HepG2 (cell line): Measurements from ENCODE around the gene TXNRD2. TPM values are rescaled to one million over a fixed set of nuclear protein-coding genes. Genes with fewer than 3 reads are reported as not detected.

Experiments used
- ATF1 ChIP-seq: IDR thresholded peaks from 2 replicates; pipeline ENCODE4 v1.6.1; 2016; ENCODE audit warnings: mild to moderate bottlenecking, control low read depth
- DPF2 ChIP-seq: sonication (generic); formaldehyde crosslinking; IDR thresholded peaks from 2 replicates; pipeline ENCODE4 v1.4.0; 2020; ENCODE audit warnings: mild to moderate bottlenecking, low read depth, missing genetic modification reagents, borderline replicate concordance
- ERF ChIP-seq: IDR thresholded peaks from 2 replicates; pipeline ENCODE4 v1.6.1; 2018; ENCODE audit warnings: missing biosample characterization, missing genetic modification reagents
- HDAC2 ChIP-seq: sonication (generic); formaldehyde crosslinking; IDR thresholded peaks from 2 replicates; pipeline ENCODE4 v1.4.0; 2020; ENCODE audit warnings: missing genetic modification reagents
- HMG20A ChIP-seq: IDR thresholded peaks from 2 replicates; pipeline ENCODE4 v1.6.1; 2016; ENCODE audit warnings: borderline replicate concordance
- HNF1A ChIP-seq, 2 experiments: sonication (generic) in 1 of 2; formaldehyde crosslinking in 1 of 2; IDR thresholded peaks; 2 replicates each; pipeline versions ENCODE4 v1.4.0 to v1.6.1; 2016 to 2020; ENCODE audit warnings: borderline replicate concordance in 1 of 2, low read depth in 1 of 2, mild to moderate bottlenecking in 1 of 2, missing genetic modification reagents in 1 of 2
- HOXD1 ChIP-seq: sonication (generic); formaldehyde crosslinking; IDR thresholded peaks from 2 replicates; pipeline ENCODE4 v1.5.0; 2020; ENCODE audit warnings: missing genetic modification reagents
- MXD1 ChIP-seq: sonication (generic); formaldehyde crosslinking; IDR thresholded peaks from 2 replicates; pipeline ENCODE4 v1.4.0; 2020; ENCODE audit warnings: mild to moderate bottlenecking, missing genetic modification reagents
- POLR2AphosphoS2 ChIP-seq: IDR thresholded peaks from 2 replicates; pipeline ENCODE4 v1.6.1; 2011; ENCODE audit warnings: low read depth, low read length, improper control_type of control experiment
- SIX1 ChIP-seq: sonication (generic); formaldehyde crosslinking; IDR thresholded peaks from 2 replicates; pipeline ENCODE4 v1.4.0; 2020; ENCODE audit warnings: missing genetic modification reagents, borderline replicate concordance
- TCF7 ChIP-seq: sonication (generic); IDR thresholded peaks from 2 replicates; pipeline ENCODE4 v1.6.1; 2016; ENCODE audit warnings: antibody characterized with exemption, low read depth
- THAP8 ChIP-seq: sonication (generic); formaldehyde crosslinking; IDR thresholded peaks from 2 replicates; pipeline ENCODE4 v1.5.1; 2020; ENCODE audit warnings: missing genetic modification reagents, mild to moderate bottlenecking, borderline replicate concordance
- ZNF142 ChIP-seq: sonication (generic); formaldehyde crosslinking; IDR thresholded peaks from 2 replicates; pipeline ENCODE4 v1.4.0; 2020; ENCODE audit warnings: missing genetic modification reagents
- ZNF180 ChIP-seq: sonication (generic); formaldehyde crosslinking; IDR thresholded peaks from 2 replicates; pipeline ENCODE4 v1.4.0; 2020; ENCODE audit warnings: low read depth, missing genetic modification reagents, borderline replicate concordance
- ZNF30 ChIP-seq: sonication (generic); formaldehyde crosslinking; IDR thresholded peaks from 2 replicates; pipeline ENCODE4 v1.5.0; 2020; ENCODE audit warnings: mild to moderate bottlenecking, missing genetic modification reagents
- ZNF33B ChIP-seq: sonication (generic); formaldehyde crosslinking; IDR thresholded peaks from 2 replicates; pipeline ENCODE4 v1.5.1; 2020; ENCODE audit warnings: mild to moderate bottlenecking, missing genetic modification reagents
- ZNF430 ChIP-seq: sonication (generic); formaldehyde crosslinking; IDR thresholded peaks from 2 replicates; pipeline ENCODE4 v1.9.0; 2021; ENCODE audit warnings: mild to moderate bottlenecking, missing genetic modification reagents
- ZNF552 ChIP-seq: sonication (generic); formaldehyde crosslinking; IDR thresholded peaks from 2 replicates; pipeline ENCODE4 v1.9.0; 2022; ENCODE audit warnings: missing genetic modification reagents, mild to moderate bottlenecking, borderline replicate concordance
- ZNF652 ChIP-seq: IDR thresholded peaks from 2 replicates; pipeline ENCODE4 v1.6.1; 2016; ENCODE audit warnings: low read depth, borderline replicate concordance
- polyA plus RNA-seq, 8 experiments: library from polyadenylated mRNA; depleted of rRNA in 3 of 8; stranded (reverse) in 7 of 8; unstranded in 1 of 8; fragments of >200 nt; fragmentation: Illumina TruSeq in 4 of 8; extraction: Trizol in 4 of 8; gene quantifications; 2 replicates each; pipeline versions ENCODE4 v1.2.1 to v1.2.3, GENCODE V29; 2011 to 2016; ENCODE audit warnings: low read depth in 4 of 8, missing spikeins in 1 of 8, mixed read lengths in 1 of 8; ENCODE audit not compliant: insufficient read depth in 1 of 8
- total RNA-seq, 5 experiments: library from RNA; depleted of rRNA; stranded (reverse); fragments of >200 nt; fragmentation: Illumina TruSeq; extraction: Trizol; gene quantifications; 2 replicates each; pipeline ENCODE4 v1.2.3, GENCODE V29; 2016; ENCODE audit warnings: low read depth in 1 of 5

The TXNRD2 gene
- total and polyA plus RNA-seq, 2 of the 13 experiments (the other 11 are each of a cell fraction or from before 2014, with no cell fraction given), result 17.5 to 18.6 TPM

- TF ChIP-seq POLR2AphosphoS2 (no peak), TCF7 (no peak), HDAC2 (CRISPR knock-in tag) (peak; percentile 61), DPF2 (no peak), ZNF652 (CRISPR knock-in tag) (no peak), MXD1 (CRISPR knock-in tag) (no peak; the same call in none of the 2 replicates), THAP8 (CRISPR knock-in tag) (no peak), ZNF180 (CRISPR knock-in tag) (no peak), HMG20A (CRISPR knock-in tag) (no peak), ZNF430 (CRISPR knock-in tag) (no peak), ZNF30 (CRISPR knock-in tag) (0 out of 2 replicates have a peak, but pooled peaks have one; percentile 41), SIX1 (CRISPR knock-in tag) (no peak), ERF (CRISPR knock-in tag) (no peak), HOXD1 (CRISPR knock-in tag) (0 out of 2 replicates have a peak, but pooled peaks have one; percentile 21), ZNF33B (no peak), ZNF142 (CRISPR knock-in tag) (no peak), ZNF552 (CRISPR knock-in tag) (no peak), HNF1A (IDR thresholded peaks at IDR 0.05; ENCODE audit: low read depth) (no peak), HNF1A (CRISPR knock-in tag; IDR thresholded peaks at IDR 0.05; ENCODE audit: borderline replicate concordance) (no peak), ATF1 (CRISPR knock-in tag) (no peak)
Measured at GRCh38 chr22:19941365-19942082, at the start of gene TXNRD2, which contains the start of gene COMT (continued).
